HG03342 (cell line): ENCODE measurements around the gene ADAMTS10.
"Not testable (repeated sequence)": the region's sequence is repeated elsewhere in the genome, so short reads cannot be mapped to it uniquely, and the experiment has no call there.

Source experiments
- ATAC-seq: cut with Tn5 transposase; IDR thresholded peaks from one replicate; pipeline ENCODE4 v1.9.1; 2021; ENCODE audit warnings: mild to moderate bottlenecking, moderate library complexity; ENCODE audit not compliant: unreplicated experiment

Gene ADAMTS10

DNA sequence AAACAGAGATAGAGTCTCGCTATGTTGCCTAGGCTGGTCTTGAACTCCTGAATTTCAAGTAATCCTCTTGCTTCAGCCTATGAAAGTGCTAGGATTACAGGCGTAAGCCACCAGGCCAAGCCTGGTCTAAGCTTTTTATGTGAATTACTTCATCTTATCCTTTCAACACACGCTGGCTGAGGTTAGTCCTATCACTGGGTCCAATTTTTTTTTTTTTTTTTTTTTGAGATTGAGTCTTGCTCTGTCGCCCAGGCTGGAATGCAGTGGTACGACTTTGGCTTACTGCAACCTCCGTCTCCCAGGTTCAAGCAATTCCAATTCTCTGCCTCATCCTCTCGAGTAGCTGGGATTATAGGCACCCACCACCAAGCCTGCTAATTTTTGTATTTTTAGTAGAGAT, 43.7 kb downstream of the ADAMTS10 start:
- ATAC-seq, result no peak

DNA sequence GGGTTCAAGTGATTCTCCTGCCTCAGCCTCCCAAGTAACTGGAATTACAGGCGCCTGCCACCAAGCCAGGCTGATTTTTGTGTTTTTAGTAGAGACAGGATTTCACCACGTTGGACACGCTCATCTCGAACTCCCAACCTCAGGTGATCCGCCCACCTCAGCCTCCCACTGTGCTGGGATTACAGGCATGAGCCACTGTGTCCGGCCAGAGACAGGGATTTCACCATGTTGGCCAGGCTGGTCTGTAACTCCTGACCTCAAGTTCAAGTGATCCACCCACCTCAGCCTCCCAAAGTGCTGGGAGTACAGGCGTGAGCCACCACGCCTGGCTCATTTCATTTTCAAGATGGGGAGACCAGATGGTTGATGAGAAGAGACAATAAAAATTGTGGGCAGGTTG, 45.6 kb downstream of the ADAMTS10 start:
- ATAC-seq, result not testable (repeated sequence)

DNA sequence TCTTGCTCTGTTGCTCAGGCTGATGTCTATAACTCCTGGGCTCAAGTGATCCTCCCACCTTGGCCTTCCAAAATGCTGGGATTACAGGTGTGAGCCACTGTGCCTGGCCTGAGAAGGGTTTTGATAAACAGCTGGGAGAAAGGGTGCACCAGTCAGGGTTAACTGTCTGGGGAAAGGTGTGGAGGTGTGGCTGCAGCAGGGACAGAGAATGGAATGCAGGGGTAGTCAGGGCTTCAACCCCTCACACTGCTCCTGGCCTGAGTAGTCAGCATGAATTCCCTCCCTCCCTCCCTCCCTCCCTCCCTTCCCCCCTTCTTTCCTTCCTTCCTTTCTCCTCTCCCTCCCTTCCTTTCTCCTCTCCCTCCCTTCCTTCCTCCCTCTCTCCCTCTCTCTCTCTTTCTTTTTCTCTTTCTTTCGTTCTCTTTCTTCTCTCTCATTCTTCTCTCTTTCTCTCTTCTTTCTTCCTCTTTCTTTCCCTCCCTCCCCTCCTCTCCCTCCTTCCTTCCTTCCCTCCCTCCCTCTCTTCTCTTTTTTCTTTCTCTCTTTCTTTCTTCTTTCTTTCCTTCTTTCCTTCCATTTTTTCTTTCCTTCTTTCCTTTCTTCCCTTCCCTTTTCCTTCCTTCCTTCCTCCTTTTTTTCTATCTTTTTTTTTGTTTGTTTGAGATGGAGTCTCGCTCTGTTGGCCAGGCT, 49.3 kb downstream of the ADAMTS10 start:
- ATAC-seq, result no peak

DNA sequence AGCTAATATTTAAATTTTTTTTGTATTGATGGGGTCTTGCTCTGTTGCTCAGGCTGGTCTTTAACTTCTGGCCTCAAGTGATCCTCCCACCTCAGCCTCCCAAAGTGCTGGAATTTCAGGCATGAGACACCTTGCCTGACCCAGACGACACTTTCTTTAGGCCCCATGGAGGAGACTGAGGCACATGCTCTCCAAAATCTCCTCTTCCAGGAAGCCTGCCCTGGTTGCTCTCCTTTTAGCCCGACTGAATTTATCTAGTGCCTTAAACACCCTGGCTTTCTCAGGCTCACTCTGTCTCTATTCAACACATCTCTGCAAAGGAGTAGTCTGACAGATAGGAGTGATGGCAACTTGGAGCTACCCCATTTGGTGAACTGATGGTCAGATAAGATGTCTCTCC, 52.2 kb downstream of the ADAMTS10 start:
- no peak for ATAC-seq

DNA sequence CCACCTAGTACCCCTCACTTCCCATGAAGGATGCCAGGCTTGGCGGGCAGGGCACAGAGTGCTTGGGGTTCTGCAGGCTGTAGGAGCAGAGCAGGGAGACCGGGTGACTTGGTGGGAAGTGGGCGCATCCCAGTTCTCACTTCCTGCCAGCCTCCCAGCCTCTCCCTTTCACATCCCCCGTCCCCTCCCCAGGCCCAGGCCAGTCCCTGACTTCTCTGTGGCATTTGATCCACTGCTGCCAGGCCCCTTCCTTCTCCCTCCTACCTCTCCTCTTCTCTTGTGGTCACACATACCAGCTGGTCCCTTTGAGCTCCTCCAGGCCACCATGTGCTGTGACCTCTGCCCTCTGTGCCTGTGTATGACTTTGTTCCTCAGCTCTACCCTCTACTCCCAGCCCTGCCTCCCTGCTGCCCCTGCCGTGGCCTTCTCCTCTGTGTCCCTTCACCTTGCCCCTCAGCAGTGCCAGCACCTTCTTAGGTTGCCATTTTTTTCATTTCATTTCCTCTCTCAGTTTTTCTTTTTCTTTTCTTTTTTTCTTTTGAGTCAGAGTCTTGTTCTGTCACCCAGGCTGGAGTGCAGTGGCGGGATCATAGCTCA, 52.8 kb downstream of the ADAMTS10 start:
- ATAC-seq, result no peak

DNA sequence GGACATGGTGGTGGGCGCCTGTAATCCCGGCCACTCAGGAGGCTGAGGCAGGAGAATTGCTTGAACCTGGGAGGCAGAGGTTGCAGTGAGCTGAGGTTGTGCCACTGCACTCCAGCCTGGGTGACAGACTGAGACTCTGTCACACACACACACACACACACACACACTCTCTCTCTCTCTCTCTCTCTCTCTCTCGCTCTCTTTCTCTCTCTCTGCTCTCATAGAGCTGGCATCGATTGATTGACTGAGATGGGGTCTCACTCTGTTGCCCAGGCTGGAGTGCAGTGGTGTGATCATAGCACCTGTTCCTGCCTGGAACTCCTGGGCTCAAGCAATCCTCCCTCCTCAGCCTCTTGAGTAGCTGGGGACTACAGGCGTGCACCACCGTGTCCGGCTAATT, 56.8 kb downstream of the ADAMTS10 start:
- not testable (repeated sequence) for ATAC-seq

DNA sequence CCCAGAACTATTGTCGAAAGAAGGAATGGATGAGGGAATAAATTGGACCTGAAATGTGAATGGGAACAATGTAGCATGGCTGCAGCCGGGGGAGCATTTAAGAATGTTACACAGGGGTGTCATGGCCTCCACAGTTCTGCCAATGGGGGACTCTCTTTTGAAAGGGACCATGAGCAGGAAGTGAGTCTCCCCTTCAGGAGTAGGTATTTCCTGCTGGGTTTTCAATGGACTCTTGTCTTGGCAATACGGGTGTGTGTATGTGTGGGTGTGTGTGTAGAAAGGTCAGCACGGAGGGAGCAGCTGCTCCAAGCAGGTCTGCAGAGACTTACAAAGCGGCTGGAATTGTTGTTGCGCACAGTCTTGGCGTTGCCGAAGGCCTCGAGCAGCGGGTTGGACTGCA, 57.7 kb downstream of the ADAMTS10 start:
- no peak for ATAC-seq

DNA sequence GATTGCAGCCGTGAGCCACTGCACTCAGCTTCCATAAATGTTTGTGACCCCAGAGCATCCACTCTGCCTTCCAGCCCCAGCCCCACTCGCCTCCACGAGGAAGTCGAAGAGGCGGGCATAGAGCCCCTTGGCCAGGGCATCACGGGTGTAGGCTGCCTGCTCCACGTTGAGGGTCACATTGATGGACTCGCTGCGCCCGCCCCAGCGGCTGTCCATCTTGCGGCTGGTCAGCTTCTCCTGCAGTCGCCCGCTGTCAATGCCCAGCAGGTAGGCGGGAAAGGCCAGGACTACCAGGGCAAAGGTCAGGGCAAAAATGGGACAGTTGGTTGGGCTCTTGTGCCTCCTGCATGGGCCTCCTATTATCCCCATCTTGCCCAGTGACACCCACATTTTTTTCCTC, 60.4 kb downstream of the ADAMTS10 start:
- no peak for ATAC-seq

DNA sequence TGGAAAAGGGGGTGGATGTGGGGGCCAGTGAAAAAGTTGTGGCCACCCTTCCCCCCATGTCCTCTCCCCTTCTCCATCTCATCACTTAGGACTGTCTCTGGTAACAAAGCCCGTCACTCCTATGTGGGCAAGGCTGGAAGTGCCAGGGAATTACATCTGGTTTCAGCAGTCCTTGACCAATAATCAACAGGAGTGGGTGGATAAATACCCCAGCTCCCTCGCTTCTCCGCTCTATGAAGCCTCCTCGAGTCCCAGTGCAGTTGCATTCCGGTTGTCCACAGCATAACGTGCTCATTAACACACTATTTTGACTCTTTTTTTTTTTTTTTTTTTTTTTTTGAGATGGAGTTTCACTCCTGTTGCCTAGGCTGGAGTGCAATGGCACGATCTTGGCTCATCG, 64.8 kb downstream of the ADAMTS10 start:
- ATAC-seq, result no peak

DNA sequence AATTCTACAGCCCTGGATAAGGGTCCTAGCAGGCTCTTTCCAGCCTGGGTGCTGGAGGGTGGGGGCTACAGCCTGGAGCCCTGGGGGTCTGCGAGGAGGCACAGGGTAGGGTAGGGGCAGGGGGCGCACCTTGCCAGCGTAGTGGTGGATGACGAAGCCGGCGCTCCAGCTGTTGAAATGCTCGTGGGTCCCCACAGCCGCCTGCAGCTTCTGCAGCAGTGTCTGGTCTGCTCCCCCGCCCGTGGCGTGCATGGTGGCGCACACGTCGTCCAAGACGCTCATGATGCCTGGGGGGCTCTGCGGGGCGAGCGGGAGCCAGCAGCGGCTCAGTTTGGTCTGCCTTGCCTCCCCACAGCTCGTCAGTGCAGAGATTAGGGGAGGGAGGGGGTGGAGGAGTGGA, 66.3 kb downstream of the ADAMTS10 start:
- ATAC-seq, result no peak

DNA sequence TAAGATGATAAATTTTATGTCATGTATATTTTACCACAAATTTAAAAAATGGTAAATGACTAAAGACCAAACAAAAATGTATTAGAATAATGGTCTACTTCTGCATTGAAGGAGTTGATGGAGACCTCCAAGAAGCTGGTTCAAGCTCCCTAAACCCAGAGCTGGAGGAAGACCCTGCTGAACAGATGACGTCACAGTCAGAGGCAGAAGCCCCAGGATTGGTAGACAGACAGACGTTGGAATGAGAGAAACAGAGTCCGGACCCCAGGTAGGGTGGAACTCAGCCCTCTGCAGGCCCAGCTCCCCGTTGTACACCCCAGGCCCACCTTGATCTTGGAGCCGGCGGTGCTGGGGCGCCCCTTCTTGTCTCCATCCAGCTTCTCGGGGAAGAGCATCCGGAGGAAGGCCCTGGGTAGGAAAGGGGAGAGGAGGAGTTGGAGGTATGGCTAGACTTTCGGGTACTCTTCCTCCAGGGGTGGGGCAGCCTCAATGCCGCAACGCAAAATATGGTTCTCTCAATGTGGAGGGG, 70.8 kb downstream of the ADAMTS10 start:
- no peak for ATAC-seq

DNA sequence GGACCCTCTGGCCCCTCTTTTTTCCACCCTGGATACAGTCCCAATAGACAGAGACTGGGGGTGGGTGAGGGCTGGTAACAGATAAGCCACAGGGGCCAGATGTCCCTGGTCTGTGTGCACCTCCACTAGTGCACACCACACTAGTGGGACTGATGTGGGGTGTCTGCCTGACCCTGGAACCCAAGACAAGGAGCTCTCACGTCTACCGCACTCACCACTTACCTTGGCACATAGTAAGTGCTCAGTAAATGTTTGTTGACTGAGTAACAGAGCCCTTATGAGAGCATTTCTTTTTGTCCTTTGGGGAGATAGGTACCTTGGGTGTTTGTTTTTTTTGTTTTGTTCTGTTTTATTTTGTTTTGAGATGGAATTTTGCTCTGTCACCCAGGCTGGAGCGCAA, 73.4 kb downstream of the ADAMTS10 start:
- no peak for ATAC-seq

DNA sequence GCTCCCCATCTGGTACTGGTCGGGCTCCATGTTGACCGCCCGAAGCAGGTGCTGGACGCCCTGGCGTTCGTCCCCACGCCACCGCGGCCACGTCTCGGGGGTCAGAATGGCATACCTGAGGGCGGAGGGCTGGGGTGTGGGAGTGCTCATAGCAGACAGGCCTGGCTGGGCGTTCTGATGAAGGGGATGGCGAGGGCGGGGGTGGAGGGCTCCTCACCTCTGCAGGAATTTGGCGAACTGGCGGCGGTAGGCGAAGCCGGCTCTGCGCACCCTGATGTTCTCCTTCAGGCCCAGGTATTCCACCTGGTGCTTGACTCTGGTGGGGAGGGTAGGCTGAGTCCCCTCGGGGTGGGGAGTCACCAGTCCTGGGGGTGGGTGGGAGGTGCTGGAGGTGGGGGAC, 74.2 kb downstream of the ADAMTS10 start:
- no peak for ATAC-seq

DNA sequence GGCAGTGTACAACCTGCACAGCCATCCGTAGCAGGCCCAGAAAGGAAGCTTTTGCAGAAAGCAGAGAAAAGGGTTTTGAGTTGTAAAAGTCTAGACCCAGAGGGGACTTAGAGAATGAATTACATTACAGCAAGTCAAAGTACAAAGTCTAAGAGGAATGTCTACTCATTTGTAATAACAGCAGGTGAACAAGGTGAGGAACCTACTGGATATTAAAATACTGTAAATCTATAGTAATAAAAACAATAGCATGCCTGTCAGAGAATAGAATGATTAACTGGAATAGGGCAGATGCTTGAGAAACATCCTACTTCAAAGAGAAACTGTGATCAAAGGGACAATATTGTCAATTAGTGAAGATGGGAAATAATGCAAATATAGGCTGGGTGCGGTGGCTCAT, 78.3 kb downstream of the ADAMTS10 start:
- ATAC-seq, result no peak

DNA sequence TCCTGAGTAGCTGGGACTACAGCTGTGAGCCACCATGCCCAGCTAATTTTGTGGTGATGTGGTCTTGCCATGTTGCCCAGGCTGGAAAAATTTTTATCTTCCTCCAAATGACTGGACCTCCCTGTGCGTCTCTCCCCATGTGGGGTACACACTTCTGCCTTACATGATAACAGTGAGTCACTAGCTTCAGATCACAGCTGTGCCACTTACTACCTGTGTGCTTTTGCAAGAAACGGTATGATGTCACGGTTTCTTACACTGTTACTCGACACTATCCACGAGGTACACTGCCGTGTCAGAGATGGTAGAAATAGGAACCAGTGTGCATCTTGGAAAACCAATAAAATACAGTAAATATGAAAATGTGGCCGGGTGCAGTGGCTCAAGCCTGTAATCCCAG, 79.0 kb downstream of the ADAMTS10 start:
- ATAC-seq, result no peak
